ENCODE data around the gene DDX10.

DNA sequence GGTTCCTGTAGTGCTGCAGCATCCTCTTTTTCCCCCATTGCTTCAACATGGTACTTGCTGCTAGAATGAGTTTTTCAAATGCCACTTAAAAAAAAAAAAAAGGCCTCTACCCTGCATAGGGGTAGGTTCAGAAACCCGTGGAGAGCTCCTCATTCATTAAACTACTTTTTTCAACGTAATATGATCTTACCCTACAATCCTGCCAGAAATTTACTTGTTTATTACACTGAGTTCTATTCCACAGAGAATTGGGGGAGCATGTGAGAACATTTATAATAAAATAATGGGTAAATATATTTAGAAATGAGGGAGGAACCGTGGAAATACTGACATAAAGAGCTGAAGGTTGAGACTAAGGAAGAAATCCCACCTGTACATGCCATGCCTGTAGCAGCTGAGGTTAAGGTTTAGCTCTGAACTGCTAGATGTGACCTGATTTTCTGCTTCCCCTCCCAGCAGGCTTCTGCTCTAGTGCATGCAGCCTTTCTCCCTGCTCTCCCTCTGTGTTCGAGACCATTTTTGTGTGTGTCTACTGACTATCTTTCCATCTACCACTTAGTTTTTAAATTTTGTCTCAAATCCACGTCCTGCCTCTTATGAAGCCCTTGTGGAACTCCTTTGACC lies 225.7 kb downstream of the DDX10 start:
- TF ChIP-seq HNF4G (IDR thresholded peaks at IDR 0.05) (no peak), SP1 (IDR thresholded peaks at IDR 0.05) (no peak), JUND (IDR thresholded peaks at IDR 0.05) (no peak), RXRA (IDR thresholded peaks at IDR 0.05) (no peak), FOXA1 (IDR thresholded peaks at IDR 0.05) (no peak)
- TF ChIP-seq, protein P1, sequence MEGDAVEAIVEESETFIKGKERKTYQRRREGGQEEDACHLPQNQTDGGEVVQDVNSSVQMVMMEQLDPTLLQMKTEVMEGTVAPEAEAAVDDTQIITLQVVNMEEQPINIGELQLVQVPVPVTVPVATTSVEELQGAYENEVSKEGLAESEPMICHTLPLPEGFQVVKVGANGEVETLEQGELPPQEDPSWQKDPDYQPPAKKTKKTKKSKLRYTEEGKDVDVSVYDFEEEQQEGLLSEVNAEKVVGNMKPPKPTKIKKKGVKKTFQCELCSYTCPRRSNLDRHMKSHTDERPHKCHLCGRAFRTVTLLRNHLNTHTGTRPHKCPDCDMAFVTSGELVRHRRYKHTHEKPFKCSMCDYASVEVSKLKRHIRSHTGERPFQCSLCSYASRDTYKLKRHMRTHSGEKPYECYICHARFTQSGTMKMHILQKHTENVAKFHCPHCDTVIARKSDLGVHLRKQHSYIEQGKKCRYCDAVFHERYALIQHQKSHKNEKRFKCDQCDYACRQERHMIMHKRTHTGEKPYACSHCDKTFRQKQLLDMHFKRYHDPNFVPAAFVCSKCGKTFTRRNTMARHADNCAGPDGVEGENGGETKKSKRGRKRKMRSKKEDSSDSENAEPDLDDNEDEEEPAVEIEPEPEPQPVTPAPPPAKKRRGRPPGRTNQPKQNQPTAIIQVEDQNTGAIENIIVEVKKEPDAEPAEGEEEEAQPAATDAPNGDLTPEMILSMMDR (IDR thresholded peaks at IDR 0.05; ENCODE audit: low read depth, low read length, missing input control): no peak
- TF ChIP-seq, protein P2, sequence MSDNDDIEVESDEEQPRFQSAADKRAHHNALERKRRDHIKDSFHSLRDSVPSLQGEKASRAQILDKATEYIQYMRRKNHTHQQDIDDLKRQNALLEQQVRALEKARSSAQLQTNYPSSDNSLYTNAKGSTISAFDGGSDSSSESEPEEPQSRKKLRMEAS (IDR thresholded peaks at IDR 0.05): no peak
